Stomach (tissue), 4 donors: ENCODE results near the gene EBLN1.

Experiments used
- POLR2A ChIP-seq, 4 donors: fragments of 450-650 bp; IDR thresholded peaks; one replicate each; pipeline ENCODE4 v1.6.1; 2016; ENCODE audit warnings: antibody characterized with exemption in 4 of 4, control low read depth in 2 of 4, mild to moderate bottlenecking in 1 of 4, moderate library complexity in 1 of 4
- TF ChIP-seq, protein P1 (sequence below), 7 experiments: fragments of 450-650 bp in 4 of 7; fragments of 200-600 bp in 3 of 7; sonication (generic) in 3 of 7; IDR thresholded peaks; one replicate each; pipeline ENCODE4 v1.5.1; 2016 to 2019; ENCODE audit warnings: antibody characterized with exemption in 7 of 7, control low read depth in 2 of 7, mild to moderate bottlenecking in 1 of 7

GRCh38 chr10:22226599-22226998 is 8.8 kb upstream of the EBLN1 start:
- no peak for TF ChIP-seq POLR2A (IDR thresholded peaks at IDR 0.05)
- TF ChIP-seq, protein P1, sequence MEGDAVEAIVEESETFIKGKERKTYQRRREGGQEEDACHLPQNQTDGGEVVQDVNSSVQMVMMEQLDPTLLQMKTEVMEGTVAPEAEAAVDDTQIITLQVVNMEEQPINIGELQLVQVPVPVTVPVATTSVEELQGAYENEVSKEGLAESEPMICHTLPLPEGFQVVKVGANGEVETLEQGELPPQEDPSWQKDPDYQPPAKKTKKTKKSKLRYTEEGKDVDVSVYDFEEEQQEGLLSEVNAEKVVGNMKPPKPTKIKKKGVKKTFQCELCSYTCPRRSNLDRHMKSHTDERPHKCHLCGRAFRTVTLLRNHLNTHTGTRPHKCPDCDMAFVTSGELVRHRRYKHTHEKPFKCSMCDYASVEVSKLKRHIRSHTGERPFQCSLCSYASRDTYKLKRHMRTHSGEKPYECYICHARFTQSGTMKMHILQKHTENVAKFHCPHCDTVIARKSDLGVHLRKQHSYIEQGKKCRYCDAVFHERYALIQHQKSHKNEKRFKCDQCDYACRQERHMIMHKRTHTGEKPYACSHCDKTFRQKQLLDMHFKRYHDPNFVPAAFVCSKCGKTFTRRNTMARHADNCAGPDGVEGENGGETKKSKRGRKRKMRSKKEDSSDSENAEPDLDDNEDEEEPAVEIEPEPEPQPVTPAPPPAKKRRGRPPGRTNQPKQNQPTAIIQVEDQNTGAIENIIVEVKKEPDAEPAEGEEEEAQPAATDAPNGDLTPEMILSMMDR (IDR thresholded peaks at IDR 0.05), result no peak
